ENCODE results near the gene MFN2.
"Not testable (repeated sequence)": the region's sequence is repeated elsewhere in the genome, so short reads cannot be mapped to it uniquely, and the experiment has no call there.

The MFN2 gene

DNA sequence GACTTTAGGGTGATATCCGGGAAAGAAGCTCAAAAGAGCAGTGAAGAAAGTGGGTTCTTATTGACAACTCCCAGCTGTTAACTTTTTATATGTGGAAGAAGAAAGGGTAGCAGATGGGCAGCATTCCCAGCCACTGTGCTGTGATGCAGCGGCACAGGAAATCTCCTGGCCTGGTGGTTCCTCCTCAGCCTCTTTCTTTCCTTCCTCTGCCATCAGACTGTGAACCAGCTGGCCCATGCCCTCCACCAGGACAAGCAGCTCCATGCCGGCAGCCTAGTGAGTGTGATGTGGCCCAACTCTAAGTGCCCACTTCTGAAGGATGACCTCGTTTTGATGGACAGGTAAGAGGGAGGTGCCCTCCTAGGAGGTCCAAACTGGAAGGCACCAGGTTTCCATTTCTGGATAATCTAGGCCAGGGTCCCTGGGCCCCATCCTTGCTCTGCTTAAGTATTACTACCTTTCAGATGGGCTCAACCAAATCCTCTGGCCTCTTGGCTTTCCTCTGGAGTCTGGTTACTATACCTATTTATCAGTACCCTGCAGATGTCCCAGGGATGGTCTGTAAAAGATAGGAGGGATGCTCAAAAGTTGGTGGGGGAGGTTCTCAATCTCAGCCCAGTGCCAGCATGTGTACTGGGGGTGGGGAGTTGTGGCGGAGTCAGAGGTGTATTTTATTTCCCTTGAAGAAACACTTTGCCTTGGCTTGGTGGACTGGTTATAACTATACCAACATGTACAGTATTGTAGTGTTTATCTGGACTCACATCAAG is 17.0 kb downstream of the MFN2 start:
- in situ Hi-C loops (cut with MboI; ENCODE audit: low sequenced_read_pairs) = no loop called here

DNA sequence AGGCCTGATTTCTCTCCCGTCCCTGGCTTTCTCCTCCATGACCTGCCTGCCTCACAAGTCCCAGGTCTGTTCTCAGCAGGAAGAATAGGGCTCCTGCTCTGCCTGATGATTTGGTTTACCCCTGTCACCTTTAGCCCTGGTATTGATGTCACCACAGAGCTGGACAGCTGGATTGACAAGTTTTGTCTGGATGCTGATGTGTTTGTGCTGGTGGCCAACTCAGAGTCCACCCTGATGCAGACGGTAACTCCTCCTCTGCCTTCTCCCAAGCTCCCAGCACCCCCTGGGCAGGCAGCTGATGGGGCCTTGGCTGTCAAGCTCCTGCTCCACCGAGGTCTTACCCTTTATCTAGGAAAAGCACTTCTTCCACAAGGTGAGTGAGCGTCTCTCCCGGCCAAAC is 18.4 kb downstream of the MFN2 start:
- in situ Hi-C loops (cut with MboI; ENCODE audit: low sequenced_read_pairs) = no loop called here

DNA sequence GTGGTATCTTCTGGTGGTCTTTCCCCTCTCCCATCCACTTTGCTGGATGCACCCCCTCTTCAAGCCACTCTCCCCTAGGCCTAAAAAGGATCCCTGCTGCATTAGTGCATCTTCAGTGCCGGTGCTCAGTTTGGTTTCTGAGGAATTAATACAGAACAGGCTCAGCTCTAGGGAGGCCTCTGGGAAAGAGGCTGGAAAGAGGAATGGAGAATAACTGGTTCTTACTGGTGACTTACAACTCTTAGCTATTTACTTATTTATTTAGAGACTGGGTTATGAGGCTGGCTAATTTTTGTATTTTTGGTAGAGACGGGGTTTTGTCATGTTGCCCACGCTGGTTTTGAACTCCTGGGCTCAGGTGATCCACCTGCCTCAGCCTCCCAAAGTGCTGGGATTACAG is 19.0 kb downstream of the MFN2 start:
- in situ Hi-C loops (cut with MboI; ENCODE audit: low sequenced_read_pairs) = no loop called here

DNA sequence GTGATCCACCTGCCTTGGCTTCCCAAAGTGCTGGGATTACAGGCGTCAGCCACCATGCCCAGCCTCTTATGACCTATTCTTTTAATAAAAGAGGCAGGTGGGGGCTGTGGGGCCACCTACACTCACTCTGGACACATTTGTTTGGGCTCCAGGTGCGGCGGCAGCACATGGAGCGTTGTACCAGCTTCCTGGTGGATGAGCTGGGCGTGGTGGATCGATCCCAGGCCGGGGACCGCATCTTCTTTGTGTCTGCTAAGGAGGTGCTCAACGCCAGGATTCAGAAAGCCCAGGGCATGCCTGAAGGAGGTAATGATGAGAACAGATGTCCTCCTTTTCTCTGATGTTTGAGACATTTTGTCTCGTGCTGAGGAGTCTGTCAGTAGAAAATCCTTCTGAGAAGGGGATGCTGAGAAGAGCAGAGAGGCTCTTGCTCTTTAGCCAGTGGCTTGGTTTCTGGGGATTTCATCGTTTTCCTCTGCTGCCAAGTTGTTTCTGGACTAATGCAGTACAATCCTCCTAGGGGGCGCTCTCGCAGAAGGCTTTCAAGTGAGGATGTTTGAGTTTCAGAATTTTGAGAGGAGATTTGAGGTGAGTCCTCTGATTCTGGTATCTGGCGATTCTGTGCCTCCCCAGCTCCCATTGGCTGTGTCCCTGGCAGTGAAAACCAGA is 21.1 kb downstream of the MFN2 start:
- in situ Hi-C loops (cut with MboI; ENCODE audit: low sequenced_read_pairs) = no loop called here

DNA sequence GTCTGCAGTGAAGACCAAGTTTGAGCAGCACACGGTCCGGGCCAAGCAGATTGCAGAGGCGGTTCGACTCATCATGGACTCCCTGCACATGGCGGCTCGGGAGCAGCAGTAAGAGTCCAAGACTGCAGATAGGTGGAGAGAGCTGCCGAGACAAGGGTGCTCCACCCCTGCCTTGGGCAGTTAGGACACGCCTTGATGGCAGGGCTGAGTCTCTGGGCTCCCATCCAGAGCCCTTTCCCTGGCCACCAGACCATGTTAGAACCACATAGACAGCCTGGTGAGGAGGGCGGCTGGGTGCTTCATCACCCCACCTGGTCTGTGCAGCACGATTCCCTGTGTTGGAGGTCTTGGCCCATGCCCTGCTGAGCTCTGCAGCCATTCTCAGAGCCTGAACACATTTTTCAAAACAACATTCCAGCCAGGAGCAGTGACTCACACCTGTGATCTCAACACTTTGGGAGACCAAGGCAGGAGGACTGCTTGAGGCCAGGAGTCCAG is 21.8 kb downstream of the MFN2 start:
- in situ Hi-C loops (cut with MboI; ENCODE audit: low sequenced_read_pairs) = no loop called here

DNA sequence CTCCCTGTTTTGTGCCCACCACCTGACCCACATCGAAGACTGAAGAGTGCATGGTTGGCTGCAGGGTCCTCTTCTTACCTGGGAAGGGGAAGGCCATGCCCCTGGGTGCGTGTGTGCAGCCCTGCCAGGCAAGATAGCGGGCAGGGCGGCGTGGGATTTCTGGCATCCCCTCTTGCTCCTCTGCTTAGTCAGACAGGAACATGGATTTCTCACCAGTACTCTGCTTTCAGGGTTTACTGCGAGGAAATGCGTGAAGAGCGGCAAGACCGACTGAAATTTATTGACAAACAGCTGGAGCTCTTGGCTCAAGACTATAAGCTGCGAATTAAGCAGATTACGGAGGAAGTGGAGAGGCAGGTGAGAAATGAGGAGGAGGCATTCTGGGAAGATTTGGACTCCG is 23.5 kb downstream of the MFN2 start:
- in situ Hi-C loops (cut with MboI; ENCODE audit: low sequenced_read_pairs) = no loop called here

DNA sequence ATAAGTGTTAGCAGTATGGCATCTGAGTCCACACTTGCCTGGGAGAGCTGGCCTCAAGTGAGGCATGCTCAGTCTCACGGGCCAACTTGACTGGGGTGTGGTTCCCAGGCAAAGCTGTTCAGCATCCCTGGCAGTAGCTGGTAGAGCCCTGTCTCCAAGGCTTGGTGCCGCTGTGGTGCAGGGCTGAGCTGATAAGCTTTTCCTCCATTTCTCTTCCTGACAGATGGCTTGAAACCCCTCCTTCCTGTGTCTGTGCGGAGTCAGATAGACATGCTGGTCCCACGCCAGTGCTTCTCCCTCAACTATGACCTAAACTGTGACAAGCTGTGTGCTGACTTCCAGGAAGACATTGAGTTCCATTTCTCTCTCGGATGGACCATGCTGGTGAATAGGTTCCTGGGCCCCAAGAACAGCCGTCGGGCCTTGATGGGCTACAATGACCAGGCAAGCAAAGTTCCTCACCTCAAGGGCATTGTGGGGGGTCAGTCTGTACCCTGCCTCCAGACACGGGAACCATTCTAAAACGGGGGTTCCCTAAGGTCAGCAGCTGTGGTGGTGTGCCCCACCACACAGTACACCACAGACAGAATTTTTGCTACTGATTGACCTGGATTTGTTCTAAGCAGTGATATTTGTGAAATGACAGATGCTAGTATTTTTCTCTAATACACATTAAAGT is 25.4 kb downstream of the MFN2 start:
- in situ Hi-C loops (cut with MboI; ENCODE audit: low sequenced_read_pairs) = no loop called here

DNA sequence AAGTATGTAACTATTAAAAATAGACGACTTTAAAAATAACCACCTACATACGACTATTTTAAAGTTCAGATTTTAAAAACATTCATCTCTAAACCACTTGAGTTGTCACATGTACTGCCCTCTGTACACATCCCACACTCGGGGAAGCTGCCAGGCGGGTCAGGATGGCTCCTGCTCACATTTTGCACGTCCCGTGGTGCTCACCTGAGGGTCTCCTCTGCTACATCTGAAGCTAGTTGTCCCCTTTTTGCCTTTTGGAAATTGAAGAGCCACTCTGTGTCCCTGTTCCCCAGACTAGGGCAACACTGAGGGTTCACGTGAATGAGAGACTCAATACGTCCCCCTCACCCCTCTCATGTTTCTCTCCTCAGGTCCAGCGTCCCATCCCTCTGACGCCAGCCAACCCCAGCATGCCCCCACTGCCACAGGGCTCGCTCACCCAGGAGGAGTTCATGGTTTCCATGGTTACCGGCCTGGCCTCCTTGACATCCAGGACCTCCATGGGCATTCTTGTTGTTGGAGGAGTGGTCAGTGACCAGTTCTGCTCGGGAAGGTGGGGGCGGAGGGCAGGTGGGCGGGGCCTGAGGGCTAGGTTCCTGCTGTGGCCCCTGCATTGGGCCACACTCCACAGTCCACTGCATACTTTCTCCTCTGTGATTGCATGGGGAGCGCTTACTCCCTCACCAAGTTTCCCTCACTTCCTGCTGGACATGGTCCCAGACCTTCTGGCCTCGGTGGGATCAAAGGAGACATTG is 26.1 kb downstream of the MFN2 start:
- in situ Hi-C loops (cut with MboI; ENCODE audit: low sequenced_read_pairs) = no loop called here

DNA sequence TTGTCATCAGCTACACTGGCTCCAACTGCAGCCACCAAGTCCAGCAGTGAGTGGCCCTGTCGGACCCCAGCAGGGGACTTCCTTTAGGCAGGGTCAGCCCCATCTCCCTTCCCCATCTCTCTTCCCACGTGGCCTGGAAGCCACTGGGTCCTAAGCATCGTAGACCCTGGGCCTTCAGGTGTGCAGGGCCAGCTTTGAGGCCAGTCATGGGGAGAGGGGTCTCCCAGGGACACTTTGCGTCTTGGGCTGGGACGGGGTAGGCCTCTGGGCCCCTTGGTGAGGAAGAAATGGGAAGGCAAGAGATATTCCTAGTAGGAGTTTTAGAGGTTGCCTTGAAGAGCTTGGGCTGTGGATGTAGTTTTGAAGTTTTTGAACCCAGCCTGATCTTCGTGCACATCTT is 27.0 kb downstream of the MFN2 start:
- in situ Hi-C loops (cut with MboI; ENCODE audit: low sequenced_read_pairs) = no loop called here

DNA sequence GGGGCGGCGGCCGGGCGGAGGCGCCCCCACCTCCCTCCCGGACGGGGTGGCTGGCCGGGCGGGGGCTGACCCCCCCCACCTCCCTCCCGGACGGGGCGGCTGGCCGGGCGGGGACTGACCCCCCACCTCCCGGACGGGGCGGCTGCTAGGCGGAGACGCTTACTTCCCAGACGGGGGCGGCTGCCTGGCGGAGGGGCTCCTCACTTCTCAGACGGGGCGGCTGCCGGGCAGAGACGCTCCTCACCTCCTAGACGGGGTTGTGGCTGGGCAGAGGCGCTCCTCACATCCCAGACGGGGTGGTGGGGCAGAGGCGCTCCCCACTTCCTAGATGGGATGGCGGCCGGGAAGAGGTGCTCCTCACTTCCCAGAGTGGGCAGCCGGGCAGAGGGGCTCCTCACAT is 28.1 kb downstream of the MFN2 start:
- in situ Hi-C loops (cut with MboI; ENCODE audit: low sequenced_read_pairs) = not testable (repeated sequence)

DNA sequence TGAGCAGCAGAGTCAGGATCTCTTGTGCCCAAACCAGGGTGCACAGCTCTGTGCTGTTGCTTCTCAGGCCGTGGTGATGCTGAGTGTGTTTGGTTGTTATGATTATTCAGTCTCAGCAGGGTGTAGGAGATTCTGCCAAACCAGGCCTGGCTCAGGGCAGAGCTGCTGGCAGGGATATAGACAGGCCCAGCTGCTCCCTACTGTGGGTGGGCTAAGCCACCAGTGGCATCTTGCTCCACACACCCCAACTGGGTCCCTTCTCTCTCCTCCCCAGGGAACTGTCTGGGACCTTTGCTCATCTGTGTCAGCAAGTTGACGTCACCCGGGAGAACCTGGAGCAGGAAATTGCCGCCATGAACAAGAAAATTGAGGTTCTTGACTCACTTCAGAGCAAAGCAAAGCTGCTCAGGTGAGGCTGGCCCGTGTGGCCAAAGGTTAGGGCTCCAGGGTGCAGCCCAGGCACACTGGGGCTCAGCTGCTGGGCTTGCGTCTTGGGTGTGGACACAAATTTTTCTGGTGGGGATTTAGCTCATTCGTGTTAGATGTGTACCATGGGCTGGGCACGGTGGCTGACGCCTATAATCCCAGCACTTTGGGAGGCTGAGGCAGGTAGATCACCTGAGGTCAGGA is 29.2 kb downstream of the MFN2 start:
- in situ Hi-C loops (cut with MboI; ENCODE audit: low sequenced_read_pairs) = no loop called here

DNA sequence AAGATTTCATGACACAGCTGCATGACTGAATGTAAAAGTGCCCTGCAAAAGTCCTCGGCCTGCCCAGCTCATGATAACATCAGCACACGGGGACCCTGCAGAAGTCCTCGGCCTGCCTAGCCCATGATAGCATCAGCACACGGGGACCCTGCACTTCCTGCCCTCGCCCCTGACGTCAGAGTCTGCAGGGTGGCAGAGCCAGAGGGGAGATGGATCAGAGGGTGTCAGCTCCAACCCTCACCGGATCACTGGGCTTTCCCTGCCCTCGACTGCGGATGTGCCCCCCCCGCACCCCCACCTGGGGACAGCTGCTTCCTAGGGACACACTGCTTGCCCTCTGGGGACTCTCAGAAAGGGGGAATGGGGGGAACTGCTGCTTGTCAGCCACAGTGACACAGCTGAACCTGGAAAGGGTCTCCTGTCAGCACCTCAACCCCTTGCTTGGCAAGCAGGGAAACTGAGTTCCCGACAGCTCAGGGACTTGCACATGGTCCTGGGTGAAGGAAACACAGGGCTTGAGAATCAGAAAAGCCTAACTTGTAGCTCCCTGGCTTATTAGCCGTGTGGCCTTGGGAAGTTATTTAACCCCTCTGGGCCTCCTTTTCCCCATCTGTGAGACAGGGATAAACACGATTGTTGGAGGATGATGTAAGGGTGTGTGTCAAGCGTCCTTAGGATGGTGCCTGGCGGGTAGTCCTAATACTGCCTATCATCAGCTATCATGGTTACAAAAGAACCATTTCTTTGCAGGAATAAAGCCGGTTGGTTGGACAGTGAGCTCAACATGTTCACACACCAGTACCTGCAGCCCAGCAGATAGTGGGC is 30.7 kb downstream of the MFN2 start:
- in situ Hi-C loops (cut with MboI; ENCODE audit: low sequenced_read_pairs) = no loop called here

DNA sequence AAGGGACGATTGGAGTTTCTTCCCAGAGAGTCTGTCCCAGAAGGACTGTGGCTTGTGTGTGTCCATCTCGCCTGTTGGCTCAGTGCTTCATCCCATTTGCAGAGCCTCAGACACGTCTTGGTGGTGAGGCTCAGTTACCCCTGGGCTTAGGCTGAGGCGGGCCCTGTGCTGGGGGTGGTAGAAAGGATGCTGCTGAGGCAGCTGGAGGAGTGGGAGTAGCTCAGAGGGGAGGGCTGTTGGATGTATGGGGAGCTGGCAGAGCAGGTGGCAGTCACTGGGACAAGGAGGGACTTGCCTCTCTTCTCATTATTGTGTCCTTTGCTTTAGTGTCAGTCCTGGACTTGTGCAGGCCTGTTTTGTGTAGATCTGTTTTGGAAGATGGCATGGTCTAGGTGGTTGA is 31.8 kb downstream of the MFN2 start:
- in situ Hi-C loops (cut with MboI; ENCODE audit: low sequenced_read_pairs) = no loop called here

DNA sequence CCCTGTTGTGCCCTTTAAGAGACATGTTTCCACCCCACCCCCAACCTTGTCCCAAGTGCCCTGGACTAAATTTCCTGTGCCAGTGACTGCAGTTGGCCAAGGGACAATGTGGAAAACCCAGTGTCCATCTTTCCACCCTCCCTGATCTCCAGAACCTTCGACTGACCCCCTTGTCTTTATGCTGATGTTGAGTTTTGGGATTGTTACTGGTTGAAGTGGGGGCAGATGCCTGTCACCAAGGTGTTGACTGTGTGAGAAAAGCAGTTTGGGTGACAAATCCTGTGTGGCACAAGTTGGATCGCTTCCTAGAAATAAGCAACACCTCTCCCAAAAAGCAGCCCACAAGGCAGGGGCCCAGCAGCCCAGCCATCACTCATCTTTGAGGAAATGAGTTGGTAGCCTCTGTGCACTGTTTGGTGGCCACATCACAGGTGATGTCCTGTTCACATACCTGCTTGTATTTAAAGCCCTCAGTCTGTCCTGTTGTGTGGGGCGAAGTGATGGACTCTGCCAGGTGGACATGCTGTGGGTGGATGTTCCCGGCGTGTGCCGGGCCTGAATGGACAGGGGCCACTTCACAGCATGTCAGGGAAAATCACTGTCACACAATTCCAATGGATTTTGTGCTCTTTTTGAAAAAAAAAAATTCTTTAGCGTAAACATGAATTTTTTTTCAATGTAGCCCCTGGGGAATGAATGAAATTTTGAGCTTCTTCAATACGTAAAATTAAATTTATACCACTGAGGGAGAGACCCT is 32.5 kb downstream of the MFN2 start:
- in situ Hi-C loops (cut with MboI; ENCODE audit: low sequenced_read_pairs) = no loop called here

DNA sequence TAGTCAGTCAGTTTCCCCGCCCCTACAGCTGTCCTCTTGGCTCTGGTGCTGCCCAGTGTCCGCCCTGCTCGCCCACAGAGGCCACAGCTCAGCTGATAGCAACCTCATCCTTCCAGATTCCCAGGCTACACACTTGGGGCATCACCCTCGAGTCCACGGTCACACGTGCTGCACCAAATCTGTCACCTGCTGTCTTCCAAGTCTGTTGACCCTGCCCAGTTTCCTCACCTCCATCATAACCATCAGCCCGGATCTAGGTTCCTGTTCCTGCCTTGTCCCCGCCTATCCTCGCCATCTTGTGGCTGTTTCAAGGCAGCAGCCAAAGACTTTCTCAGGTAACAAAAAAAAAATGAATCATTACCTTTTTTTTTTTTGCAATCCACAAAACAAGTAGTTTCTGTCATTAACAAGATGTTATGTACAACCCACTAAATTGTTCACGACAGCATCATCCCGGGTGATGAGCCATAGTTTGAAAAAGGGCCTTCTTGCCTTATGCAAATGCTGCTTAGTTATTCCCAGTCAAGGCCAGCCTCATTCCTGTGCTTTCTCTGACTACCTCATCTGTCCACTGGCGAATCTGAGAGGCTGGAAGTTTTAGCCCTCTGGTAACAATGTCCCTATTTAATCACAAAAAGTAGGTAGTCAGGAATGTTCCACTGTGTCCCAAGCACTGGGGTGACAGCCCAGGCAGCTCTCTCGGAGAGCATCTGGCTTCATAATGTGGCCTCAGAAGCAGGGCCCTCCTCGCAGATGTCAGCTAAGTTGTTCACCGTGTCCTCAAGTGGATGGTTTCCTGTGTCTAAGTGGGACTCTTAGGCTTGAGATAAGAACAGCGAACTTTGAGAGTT is 34.1 kb downstream of the MFN2 start:
- in situ Hi-C loops (cut with MboI; ENCODE audit: low sequenced_read_pairs) = no loop called here

DNA sequence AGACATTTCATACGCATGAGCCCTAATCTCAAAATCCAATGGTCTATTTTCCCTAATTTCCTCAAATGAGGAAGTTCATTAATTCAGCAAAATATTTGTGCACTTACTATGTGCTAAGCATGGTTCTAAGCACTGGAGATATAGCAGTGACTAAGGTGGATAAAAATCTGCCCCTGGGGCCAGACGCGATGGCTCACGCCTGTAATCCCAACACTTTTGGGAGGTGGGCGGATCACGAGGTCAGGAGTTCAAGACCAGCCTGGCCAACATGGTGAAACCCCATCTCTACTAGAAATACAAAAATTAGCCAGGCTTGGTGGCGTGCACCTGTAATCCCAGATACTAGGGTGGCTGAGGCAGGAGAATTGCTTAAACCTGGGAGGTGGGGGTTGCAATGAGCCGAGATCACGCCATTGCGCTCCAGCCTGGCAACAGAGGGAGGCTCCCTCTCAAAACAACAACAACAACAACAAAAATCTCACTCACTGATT is 34.8 kb downstream of the MFN2 start:
- in situ Hi-C loops (cut with MboI; ENCODE audit: low sequenced_read_pairs) = no loop called here

DNA sequence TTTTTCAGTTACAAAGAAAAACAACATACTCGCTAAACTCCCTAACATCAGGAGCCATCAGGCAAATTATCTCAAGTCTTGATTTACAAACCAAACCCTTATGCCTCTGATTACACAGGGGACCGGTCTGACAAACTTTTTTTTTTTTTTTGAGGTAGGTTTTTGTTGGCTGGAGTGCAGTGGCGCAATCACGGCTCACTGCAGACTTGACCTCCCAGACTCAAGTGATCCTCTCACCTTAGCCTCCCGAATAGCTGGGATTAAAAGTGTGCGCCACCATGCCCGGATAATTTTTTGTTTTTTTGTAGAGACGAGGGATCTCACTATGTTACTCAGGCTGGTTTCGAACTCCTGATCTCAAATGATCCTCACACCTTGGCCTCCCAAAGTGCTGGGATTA is 35.3 kb downstream of the MFN2 start:
- in situ Hi-C loops (cut with MboI; ENCODE audit: low sequenced_read_pairs) = no loop called here

DNA sequence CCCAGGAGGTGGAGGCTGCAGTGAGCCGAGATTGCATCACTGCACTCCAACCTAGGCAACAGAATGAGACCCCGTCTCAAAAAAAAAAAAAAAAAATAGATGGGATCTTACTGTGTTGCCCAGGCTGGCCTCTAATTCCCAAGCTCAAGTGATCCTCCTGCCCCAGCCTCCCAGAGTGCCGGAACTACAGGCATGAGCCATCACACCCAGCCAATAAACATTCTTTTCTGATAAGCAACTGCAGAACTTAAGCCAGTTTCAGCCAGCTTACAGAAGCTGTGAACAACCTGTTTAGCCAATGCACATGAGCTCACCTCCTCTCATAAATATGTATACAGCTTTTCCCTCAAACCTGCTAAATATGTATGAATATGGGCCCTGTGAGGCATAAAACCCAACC is 35.9 kb downstream of the MFN2 start:
- in situ Hi-C loops (cut with MboI; ENCODE audit: low sequenced_read_pairs) = no loop called here

Measured in HL-60/S4 (cell line).